ENCODE data around the gene MBNL3. TPM values are rescaled to one million over a fixed set of nuclear protein-coding genes. Genes with fewer than 3 reads are reported as not detected.
"Not testable (repeated sequence)": the region's sequence is repeated elsewhere in the genome, so short reads cannot be mapped to it uniquely, and the experiment has no call there.

Gene MBNL3
- total RNA-seq, 6 experiments from 2014 or later: 0.17 to 0.66 (median 0.38) TPM

DNA sequence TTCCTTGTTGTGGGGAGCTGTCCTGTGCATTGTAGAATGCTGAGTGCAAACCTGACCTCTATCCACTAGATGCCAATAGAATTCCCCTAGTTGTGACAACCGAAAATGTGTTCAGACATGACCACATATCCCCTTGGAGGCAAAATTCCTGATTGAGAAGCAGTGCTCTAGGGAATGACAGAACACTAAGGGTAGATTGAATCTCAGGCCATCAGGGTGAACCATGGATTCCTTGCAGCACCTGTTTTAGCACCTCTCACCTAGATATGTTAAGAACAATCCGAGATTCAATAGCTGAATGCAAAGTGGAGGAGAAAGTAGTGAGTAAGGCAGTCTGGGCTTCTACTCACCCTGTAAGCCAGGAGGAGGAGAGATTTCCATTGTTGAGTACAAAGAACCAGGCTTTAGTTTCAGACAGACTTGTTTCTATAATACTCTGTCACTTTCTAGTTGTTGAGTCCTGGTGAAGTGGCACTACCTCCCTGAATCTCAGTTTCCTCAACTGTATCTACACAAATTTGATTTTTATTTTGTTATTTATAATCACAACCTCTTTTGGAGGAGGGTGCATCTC, 158.6 kb downstream of the MBNL3 start:
- Mint-ChIP-seq H3K27me3 (ENCODE audit: insufficient read depth) (no peaks in the 10 kb centered on the region), H3K9me3 (no peaks in the 10 kb centered on the region; the same call in 1 of the 2 replicates), H3K4me1 (ENCODE audit: low read depth) (no peaks in the 10 kb centered on the region), H3K36me3 (ENCODE audit: low read depth) (no peaks in the 10 kb centered on the region), H3K27ac (no peak overlapping the region), H3K4me3 (no peak overlapping the region)
- no peak for DNase-seq
- TF ChIP-seq, protein P1, sequence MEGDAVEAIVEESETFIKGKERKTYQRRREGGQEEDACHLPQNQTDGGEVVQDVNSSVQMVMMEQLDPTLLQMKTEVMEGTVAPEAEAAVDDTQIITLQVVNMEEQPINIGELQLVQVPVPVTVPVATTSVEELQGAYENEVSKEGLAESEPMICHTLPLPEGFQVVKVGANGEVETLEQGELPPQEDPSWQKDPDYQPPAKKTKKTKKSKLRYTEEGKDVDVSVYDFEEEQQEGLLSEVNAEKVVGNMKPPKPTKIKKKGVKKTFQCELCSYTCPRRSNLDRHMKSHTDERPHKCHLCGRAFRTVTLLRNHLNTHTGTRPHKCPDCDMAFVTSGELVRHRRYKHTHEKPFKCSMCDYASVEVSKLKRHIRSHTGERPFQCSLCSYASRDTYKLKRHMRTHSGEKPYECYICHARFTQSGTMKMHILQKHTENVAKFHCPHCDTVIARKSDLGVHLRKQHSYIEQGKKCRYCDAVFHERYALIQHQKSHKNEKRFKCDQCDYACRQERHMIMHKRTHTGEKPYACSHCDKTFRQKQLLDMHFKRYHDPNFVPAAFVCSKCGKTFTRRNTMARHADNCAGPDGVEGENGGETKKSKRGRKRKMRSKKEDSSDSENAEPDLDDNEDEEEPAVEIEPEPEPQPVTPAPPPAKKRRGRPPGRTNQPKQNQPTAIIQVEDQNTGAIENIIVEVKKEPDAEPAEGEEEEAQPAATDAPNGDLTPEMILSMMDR (IDR thresholded peaks at IDR 0.05): no peak

DNA sequence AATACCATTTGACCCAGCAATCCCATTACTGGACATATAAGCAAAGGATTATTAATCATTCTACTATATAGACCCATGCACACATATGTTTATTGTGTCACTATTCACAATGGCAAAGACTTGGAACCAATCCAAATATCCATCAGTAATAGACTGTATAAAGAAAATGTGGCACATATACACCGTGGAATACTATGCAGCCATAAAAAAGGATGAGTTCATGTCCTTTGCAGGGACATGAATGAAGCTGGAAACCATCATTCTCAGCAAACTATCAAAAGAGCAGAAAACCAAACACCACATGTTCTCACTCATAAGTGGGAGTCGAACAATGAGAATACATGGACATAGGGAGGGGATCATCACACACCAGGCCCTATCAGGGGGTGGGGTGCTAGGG, 161.9 kb downstream of the MBNL3 start:
- not testable (repeated sequence) for H3K4me1 Mint-ChIP-seq (ENCODE audit: low read depth); DNase-seq; H3K36me3 Mint-ChIP-seq (ENCODE audit: low read depth); H3K4me3 Mint-ChIP-seq; H3K27me3 Mint-ChIP-seq (ENCODE audit: insufficient read depth); H3K27ac Mint-ChIP-seq; H3K9me3 Mint-ChIP-seq

Data from HFFc6 (cell line).